HepG2 (cell line): ENCODE results near the gene CHTF18. TPM values are rescaled to one million over a fixed set of nuclear protein-coding genes. Genes with fewer than 3 reads are reported as not detected.

Source experiments
- CENPT ChIP-seq: sonication (generic); formaldehyde crosslinking; IDR thresholded peaks from 2 replicates; pipeline ENCODE4 v1.8.0; 2022; ENCODE audit warnings: low read depth, mild to moderate bottlenecking, moderate library complexity, missing genetic modification reagents
- NKX3-1 ChIP-seq: sonication (generic); formaldehyde crosslinking; IDR thresholded peaks from 2 replicates; pipeline ENCODE4 v1.5.0; 2020; ENCODE audit warnings: missing genetic modification reagents
- PHF8 ChIP-seq: sonication (generic); formaldehyde crosslinking; IDR thresholded peaks from 2 replicates; pipeline ENCODE4 v1.5.0; 2020; ENCODE audit warnings: missing genetic modification reagents
- REST ChIP-seq, 2 experiments: IDR thresholded peaks; 2 replicates each; pipeline ENCODE4 v1.6.1; 2011 to 2012; ENCODE audit warnings: low read length in 2 of 2, borderline replicate concordance in 1 of 2, low read depth in 1 of 2, mild to moderate bottlenecking in 1 of 2, moderate library complexity in 1 of 2
- SIN3A ChIP-seq: IDR thresholded peaks from 2 replicates; pipeline ENCODE4 v1.6.1; 2011; ENCODE audit warnings: low read depth, mild to moderate bottlenecking, control low read depth, low read length, borderline replicate concordance
- TGIF2 ChIP-seq: IDR thresholded peaks from 2 replicates; pipeline ENCODE4 v1.6.1; 2016; ENCODE audit warnings: control low read depth, missing compliant biosample characterization
- polyA plus RNA-seq, 8 experiments: library from polyadenylated mRNA; depleted of rRNA in 3 of 8; stranded (reverse) in 7 of 8; unstranded in 1 of 8; fragments of >200 nt; fragmentation: Illumina TruSeq in 4 of 8; extraction: Trizol in 4 of 8; gene quantifications; 2 replicates each; pipeline versions ENCODE4 v1.2.1 to v1.2.3, GENCODE V29; 2011 to 2016; ENCODE audit warnings: low read depth in 4 of 8, missing spikeins in 1 of 8, mixed read lengths in 1 of 8; ENCODE audit not compliant: insufficient read depth in 1 of 8
- total RNA-seq, 5 experiments: library from RNA; depleted of rRNA; stranded (reverse); fragments of >200 nt; fragmentation: Illumina TruSeq; extraction: Trizol; gene quantifications; 2 replicates each; pipeline ENCODE4 v1.2.3, GENCODE V29; 2016; ENCODE audit warnings: low read depth in 1 of 5
- TF ChIP-seq, protein P1 (sequence below), 2 experiments: sonication (generic) in 1 of 2; formaldehyde crosslinking in 1 of 2; IDR thresholded peaks; 2 replicates each; pipeline versions ENCODE4 v1.6.1 to v1.9.0; 2014 to 2022; ENCODE audit warnings: antibody characterized with exemption in 1 of 2, borderline replicate concordance in 1 of 2, inconsistent platforms in 1 of 2, low read depth in 1 of 2, missing genetic modification reagents in 1 of 2
- TF ChIP-seq, protein P2 (sequence below): sonication (generic); formaldehyde crosslinking; IDR thresholded peaks from 2 replicates; pipeline ENCODE4 v1.4.0; 2020; ENCODE audit warnings: missing genetic modification reagents, borderline replicate concordance

CHTF18 gene
- total and polyA plus RNA-seq, 2 of the 13 experiments (the other 11 are each of a cell fraction or from before 2014, with no cell fraction given): 8.6 to 22.9 TPM

DNA sequence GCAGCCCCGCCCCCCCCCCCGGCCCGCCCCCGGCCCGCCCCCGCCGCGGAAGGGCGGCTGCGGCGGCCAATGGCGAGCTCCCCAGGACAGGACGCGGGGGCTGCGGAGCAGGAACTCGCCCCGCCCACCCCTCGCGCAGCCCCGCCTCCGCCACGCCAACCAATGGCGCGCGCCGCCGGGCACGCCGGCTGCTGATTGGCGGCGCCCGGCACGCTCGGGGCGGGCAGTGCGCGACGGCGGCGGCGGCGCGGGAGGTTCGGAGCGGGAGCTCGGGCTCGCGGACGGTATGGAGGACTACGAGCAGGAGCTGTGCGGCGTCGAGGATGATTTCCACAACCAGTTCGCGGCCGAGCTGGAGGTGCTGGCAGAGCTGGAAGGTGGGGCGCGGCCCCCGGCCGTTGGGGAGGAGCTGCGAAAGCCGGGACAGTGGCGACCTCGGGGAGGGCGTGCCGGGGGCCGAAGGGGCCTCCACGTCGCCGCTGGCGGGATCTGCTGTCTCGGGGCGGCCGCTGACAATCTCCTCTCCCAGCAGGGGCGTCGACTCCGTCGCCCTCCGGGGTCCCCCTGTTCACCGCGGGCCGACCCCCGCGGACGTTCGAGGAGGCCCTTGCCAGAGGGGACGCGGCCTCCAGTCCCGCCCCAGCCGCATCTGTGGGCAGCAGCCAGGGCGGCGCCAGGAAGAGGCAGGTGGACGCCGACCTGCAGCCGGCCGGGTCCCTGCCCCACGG lies at the start of gene CHTF18 (continued):
- TF ChIP-seq, protein P1, sequence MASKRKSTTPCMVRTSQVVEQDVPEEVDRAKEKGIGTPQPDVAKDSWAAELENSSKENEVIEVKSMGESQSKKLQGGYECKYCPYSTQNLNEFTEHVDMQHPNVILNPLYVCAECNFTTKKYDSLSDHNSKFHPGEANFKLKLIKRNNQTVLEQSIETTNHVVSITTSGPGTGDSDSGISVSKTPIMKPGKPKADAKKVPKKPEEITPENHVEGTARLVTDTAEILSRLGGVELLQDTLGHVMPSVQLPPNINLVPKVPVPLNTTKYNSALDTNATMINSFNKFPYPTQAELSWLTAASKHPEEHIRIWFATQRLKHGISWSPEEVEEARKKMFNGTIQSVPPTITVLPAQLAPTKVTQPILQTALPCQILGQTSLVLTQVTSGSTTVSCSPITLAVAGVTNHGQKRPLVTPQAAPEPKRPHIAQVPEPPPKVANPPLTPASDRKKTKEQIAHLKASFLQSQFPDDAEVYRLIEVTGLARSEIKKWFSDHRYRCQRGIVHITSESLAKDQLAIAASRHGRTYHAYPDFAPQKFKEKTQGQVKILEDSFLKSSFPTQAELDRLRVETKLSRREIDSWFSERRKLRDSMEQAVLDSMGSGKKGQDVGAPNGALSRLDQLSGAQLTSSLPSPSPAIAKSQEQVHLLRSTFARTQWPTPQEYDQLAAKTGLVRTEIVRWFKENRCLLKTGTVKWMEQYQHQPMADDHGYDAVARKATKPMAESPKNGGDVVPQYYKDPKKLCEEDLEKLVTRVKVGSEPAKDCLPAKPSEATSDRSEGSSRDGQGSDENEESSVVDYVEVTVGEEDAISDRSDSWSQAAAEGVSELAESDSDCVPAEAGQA (IDR thresholded peaks at IDR 0.05; ENCODE audit: low read depth): no peak
- TF ChIP-seq, protein P1 (CRISPR knock-in tag; IDR thresholded peaks at IDR 0.05; ENCODE audit: borderline replicate concordance): 0 out of 2 replicates have a peak, but pooled peaks have one; percentile 37
- TF ChIP-seq NKX3-1 (0 out of 2 replicates have a peak, but pooled peaks have one; percentile 23), PHF8 (CRISPR knock-in tag) (peak; percentile 75), REST (IDR thresholded peaks at IDR 0.05; ENCODE audit: borderline replicate concordance in 1 of 2, low read depth in 1 of 2, low read length in 2 of 2) (no peak), SIN3A (peak; percentile 83; the same call in 1 of the 2 replicates), TGIF2 (CRISPR knock-in tag) (peak; percentile 70), CENPT (peak; percentile 9; the same call in 1 of the 2 replicates)
- TF ChIP-seq, protein P2, sequence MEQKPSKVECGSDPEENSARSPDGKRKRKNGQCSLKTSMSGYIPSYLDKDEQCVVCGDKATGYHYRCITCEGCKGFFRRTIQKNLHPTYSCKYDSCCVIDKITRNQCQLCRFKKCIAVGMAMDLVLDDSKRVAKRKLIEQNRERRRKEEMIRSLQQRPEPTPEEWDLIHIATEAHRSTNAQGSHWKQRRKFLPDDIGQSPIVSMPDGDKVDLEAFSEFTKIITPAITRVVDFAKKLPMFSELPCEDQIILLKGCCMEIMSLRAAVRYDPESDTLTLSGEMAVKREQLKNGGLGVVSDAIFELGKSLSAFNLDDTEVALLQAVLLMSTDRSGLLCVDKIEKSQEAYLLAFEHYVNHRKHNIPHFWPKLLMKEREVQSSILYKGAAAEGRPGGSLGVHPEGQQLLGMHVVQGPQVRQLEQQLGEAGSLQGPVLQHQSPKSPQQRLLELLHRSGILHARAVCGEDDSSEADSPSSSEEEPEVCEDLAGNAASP (CRISPR knock-in tag): 0 out of 2 replicates have a peak, but pooled peaks have one; percentile 17
